ENCODE measurements around the gene NME3. TPM values are rescaled to one million over a fixed set of nuclear protein-coding genes. Genes with fewer than 3 reads are reported as not detected.

Gene NME3
- total and polyA plus RNA-seq, 4 donors: 10.4 to 38.0 (median 19.4) TPM

GRCh38 chr16:1729026-1729425 is 42.3 kb downstream of the NME3 start:
- no peaks in the 10 kb centered on the region for H3K9me3 ChIP-seq (ENCODE audit: control insufficient read depth in 4 of 4, low read length in 3 of 4)
- H3K4me1 ChIP-seq (ENCODE audit: control insufficient read depth in 4 of 4, insufficient read depth in 4 of 4, low read length in 3 of 4): no peaks in the 10 kb centered on the region
- TF ChIP-seq MAX (IDR thresholded peaks at IDR 0.05) (no peak), RAD21 (IDR thresholded peaks at IDR 0.05) (no peak), HNF4G (IDR thresholded peaks at IDR 0.05) (no peak), SP1 (IDR thresholded peaks at IDR 0.05) (no peak), JUND (IDR thresholded peaks at IDR 0.05) (no peak)
- no peak overlapping the region for H3K27ac ChIP-seq (ENCODE audit: low read depth in 1 of 2, low read length in 2 of 2)
- no peak overlapping the region for H3K9ac ChIP-seq (ENCODE audit: low read depth in 1 of 2, low read length in 2 of 2)
- WGBS: 98% methylated on average over 18 of the region's 18 CpGs
- DNase-seq (ENCODE audit: low spot score): no peak
- H3K4me3 ChIP-seq (ENCODE audit: low read depth in 1 of 3, low read length in 3 of 3): no peak overlapping the region
- H3K36me3 ChIP-seq (ENCODE audit: control insufficient read depth in 4 of 4, insufficient read depth in 3 of 4, low read depth in 1 of 4, low read length in 3 of 4): peaks cover 0 to 59% (median 26%) of the 10 kb centered on the region in 4 donors
- no peaks in the 10 kb centered on the region for H3K27me3 ChIP-seq (ENCODE audit: control insufficient read depth in 4 of 4, insufficient read depth in 4 of 4, low read length in 3 of 4)

GRCh38 chr16:1727651-1728624 is 43.4 kb downstream of the NME3 start:
- Histone ChIP-seq H3K9ac (ENCODE audit: low read depth in 1 of 2, low read length in 2 of 2) (no peak overlapping the region), H3K9me3 (ENCODE audit: control insufficient read depth in 4 of 4, low read length in 3 of 4) (no peaks in the 10 kb centered on the region), H3K4me3 (ENCODE audit: low read depth in 1 of 3, low read length in 3 of 3) (no peak overlapping the region), H3K27ac (ENCODE audit: low read depth in 1 of 2, low read length in 2 of 2) (no peak overlapping the region), H3K4me1 (ENCODE audit: control insufficient read depth in 4 of 4, insufficient read depth in 4 of 4, low read length in 3 of 4) (peaks cover 0 to 3% (median under 1%) of the 10 kb centered on the region in 4 donors), H3K36me3 (ENCODE audit: control insufficient read depth in 4 of 4, insufficient read depth in 3 of 4, low read depth in 1 of 4, low read length in 3 of 4) (peaks cover 0 to 48% (median 21%) of the 10 kb centered on the region in 4 donors), H3K27me3 (ENCODE audit: control insufficient read depth in 4 of 4, insufficient read depth in 4 of 4, low read length in 3 of 4) (no peaks in the 10 kb centered on the region)
- TF ChIP-seq NR2F2 (IDR thresholded peaks at IDR 0.05) (no peak), SP1 (IDR thresholded peaks at IDR 0.05) (no peak), FOXA1 (IDR thresholded peaks at IDR 0.05) (no peak), FOXA2 (IDR thresholded peaks at IDR 0.05) (no peak), RXRA (IDR thresholded peaks at IDR 0.05) (no peak), TAF1 (conservative IDR thresholded peaks at IDR 0.05) (no peak), JUND (IDR thresholded peaks at IDR 0.05) (no peak), HNF4G (IDR thresholded peaks at IDR 0.05) (no peak), YY1 (IDR thresholded peaks at IDR 0.05) (no peak), EGR1 (IDR thresholded peaks at IDR 0.05; ENCODE audit: low read depth in 2 of 2) (no peak), RAD21 (IDR thresholded peaks at IDR 0.05) (no peak), MAX (IDR thresholded peaks at IDR 0.05) (no peak), CTCF (IDR thresholded peaks at IDR 0.05; ENCODE audit: low read depth, low read length, missing input control) (no peak), GABPA (IDR thresholded peaks at IDR 0.05 in 1 of 2, conservative IDR thresholded peaks at IDR 0.05 in 1 of 2) (no peak), HNF4A (conservative IDR thresholded peaks at IDR 0.05) (no peak), ZBTB33 (IDR thresholded peaks at IDR 0.05) (no peak)
- TF ChIP-seq, protein P1, sequence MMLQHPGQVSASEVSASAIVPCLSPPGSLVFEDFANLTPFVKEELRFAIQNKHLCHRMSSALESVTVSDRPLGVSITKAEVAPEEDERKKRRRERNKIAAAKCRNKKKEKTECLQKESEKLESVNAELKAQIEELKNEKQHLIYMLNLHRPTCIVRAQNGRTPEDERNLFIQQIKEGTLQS (IDR thresholded peaks at IDR 0.05): no peak
- TF ChIP-seq, protein P2, sequence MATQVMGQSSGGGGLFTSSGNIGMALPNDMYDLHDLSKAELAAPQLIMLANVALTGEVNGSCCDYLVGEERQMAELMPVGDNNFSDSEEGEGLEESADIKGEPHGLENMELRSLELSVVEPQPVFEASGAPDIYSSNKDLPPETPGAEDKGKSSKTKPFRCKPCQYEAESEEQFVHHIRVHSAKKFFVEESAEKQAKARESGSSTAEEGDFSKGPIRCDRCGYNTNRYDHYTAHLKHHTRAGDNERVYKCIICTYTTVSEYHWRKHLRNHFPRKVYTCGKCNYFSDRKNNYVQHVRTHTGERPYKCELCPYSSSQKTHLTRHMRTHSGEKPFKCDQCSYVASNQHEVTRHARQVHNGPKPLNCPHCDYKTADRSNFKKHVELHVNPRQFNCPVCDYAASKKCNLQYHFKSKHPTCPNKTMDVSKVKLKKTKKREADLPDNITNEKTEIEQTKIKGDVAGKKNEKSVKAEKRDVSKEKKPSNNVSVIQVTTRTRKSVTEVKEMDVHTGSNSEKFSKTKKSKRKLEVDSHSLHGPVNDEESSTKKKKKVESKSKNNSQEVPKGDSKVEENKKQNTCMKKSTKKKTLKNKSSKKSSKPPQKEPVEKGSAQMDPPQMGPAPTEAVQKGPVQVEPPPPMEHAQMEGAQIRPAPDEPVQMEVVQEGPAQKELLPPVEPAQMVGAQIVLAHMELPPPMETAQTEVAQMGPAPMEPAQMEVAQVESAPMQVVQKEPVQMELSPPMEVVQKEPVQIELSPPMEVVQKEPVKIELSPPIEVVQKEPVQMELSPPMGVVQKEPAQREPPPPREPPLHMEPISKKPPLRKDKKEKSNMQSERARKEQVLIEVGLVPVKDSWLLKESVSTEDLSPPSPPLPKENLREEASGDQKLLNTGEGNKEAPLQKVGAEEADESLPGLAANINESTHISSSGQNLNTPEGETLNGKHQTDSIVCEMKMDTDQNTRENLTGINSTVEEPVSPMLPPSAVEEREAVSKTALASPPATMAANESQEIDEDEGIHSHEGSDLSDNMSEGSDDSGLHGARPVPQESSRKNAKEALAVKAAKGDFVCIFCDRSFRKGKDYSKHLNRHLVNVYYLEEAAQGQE (IDR thresholded peaks at IDR 0.05): no peak
- DNase-seq (ENCODE audit: low spot score): no peak
- 95% methylated on average over 37 of the region's 37 CpGs for WGBS
